SK-N-SH (cell line): Measurements from ENCODE around the gene GPRC5A. TPM values are rescaled to one million over a fixed set of nuclear protein-coding genes. Genes with fewer than 3 reads are reported as not detected.
A peak's percentile ranks its signal among the peaks of the same experiment; 100 is the strongest.

Source experiments
- CTCF ChIA-PET: fragments of 300-600, 350-600 bp; formaldehyde crosslinking; extraction: SDS; loops from one replicate; lab custom pipeline; 2021; lab: Yijun Ruan, JAX
- POLR2A ChIA-PET: fragments of 350-600 bp; sonication (Branson Sonifier 250); formaldehyde crosslinking; extraction: SDS; loops from one replicate; lab custom pipeline; 2020; ENCODE audit warnings: antibody characterized with exemption, inconsistent platforms; lab: Yijun Ruan, JAX
- DNase-seq: peaks from one replicate; pipeline ENCODE4 v3.0.0; 2012
- H2AFZ ChIP-seq: fragments of 200-600 bp; sonication (generic); 2 replicates; pipeline ENCODE4 v1.8.1; 2016; ENCODE audit warnings: antibody characterized with exemption, mild to moderate bottlenecking, low read depth
- H3F3A ChIP-seq: fragments of 200-600 bp; sonication (generic); replicated peaks from 2 replicates; pipeline ENCODE3; 2016; ENCODE audit warnings: antibody characterized with exemption, mild to moderate bottlenecking; ENCODE audit not compliant: insufficient read depth
- H3K27ac ChIP-seq, 2 experiments: fragments of 200-500 bp in 1 of 2; fragments of 200-600 bp in 1 of 2; sonication (Bioruptor generic) in 1 of 2; sonication (generic), shearing (Covaris generic) in 1 of 2; 2 replicates each; pipeline versions ENCODE4 v1.5.1 to v1.6.1; 2014 to 2016; ENCODE audit warnings: low read depth in 2 of 2, inconsistent platforms in 1 of 2, low read length in 1 of 2, mild to moderate bottlenecking in 1 of 2, mixed read lengths in 1 of 2
- H3K27me3 ChIP-seq: fragments of 200-600 bp; sonication (generic), shearing (Covaris generic); 2 replicates; pipeline ENCODE4 v1.6.1; 2016; ENCODE audit warnings: mixed run types; ENCODE audit not compliant: insufficient read depth
- H3K36me3 ChIP-seq, 2 experiments: fragments of 200-500 bp in 1 of 2; fragments of 200-600 bp in 1 of 2; sonication (Bioruptor generic) in 1 of 2; sonication (generic) in 1 of 2; replicated peaks in 1 of 2; 2 replicates each; pipeline versions ENCODE3 to v1.5.1; 2014 to 2016; ENCODE audit warnings: low read length in 1 of 2, mild to moderate bottlenecking in 1 of 2; ENCODE audit not compliant: insufficient read depth in 2 of 2, control insufficient read depth in 1 of 2
- H3K4me1 ChIP-seq, 2 experiments: fragments of 200-500 bp in 1 of 2; fragments of 200-600 bp in 1 of 2; sonication (Bioruptor generic) in 1 of 2; sonication (generic), shearing (Covaris generic) in 1 of 2; 2 replicates each; pipeline versions ENCODE4 v1.5.1 to v1.6.1; 2014 to 2016; ENCODE audit warnings: low read depth in 1 of 2, low read length in 1 of 2, mixed run types in 1 of 2; ENCODE audit not compliant: insufficient read depth in 2 of 2, control insufficient read depth in 1 of 2
- H3K4me2 ChIP-seq: fragments of 200-600 bp; sonication (generic), shearing (Covaris generic); 2 replicates; pipeline ENCODE4 v1.6.1; 2017; ENCODE audit warnings: mixed run types
- H3K4me3 ChIP-seq, 2 experiments: fragments of 200-500 bp in 1 of 2; fragments of 200-600 bp in 1 of 2; sonication (Bioruptor generic) in 1 of 2; sonication (generic), shearing (Covaris generic) in 1 of 2; 2 replicates each; pipeline versions ENCODE4 v1.5.1 to v1.8.1; 2014 to 2016; ENCODE audit warnings: low read depth in 2 of 2, inconsistent platforms in 1 of 2, low read length in 1 of 2, mild to moderate bottlenecking in 1 of 2, mixed read lengths in 1 of 2, moderate library complexity in 1 of 2
- H3K79me2 ChIP-seq: fragments of 200-600 bp; sonication (generic); 2 replicates; pipeline ENCODE4 v1.8.1; 2017; ENCODE audit warnings: mild to moderate bottlenecking; ENCODE audit not compliant: insufficient read depth
- H3K9ac ChIP-seq: fragments of 200-600 bp; sonication (generic); 2 replicates; pipeline ENCODE4 v1.6.1; 2017; ENCODE audit warnings: mixed run types
- H3K9me2 ChIP-seq: fragments of 200-600 bp; sonication (generic); 2 replicates; pipeline ENCODE4 v1.6.1; 2017; ENCODE audit warnings: mixed run types
- H3K9me3 ChIP-seq: fragments of 200-600 bp; sonication (generic); 2 replicates; pipeline ENCODE4 v1.6.1; 2017; ENCODE audit warnings: mixed run types, mild to moderate bottlenecking, moderate library complexity
- H4K20me1 ChIP-seq: fragments of 200-600 bp; sonication (generic); 2 replicates; pipeline ENCODE4 v1.6.1; 2017; ENCODE audit warnings: mild to moderate bottlenecking, mixed run types; ENCODE audit not compliant: insufficient read depth
- CHD2 ChIP-seq: fragments of 150-350 bp; IDR thresholded peaks from 2 replicates; pipeline ENCODE4 v1.6.1; 2018; ENCODE audit warnings: low read length; ENCODE audit not compliant: partially characterized antibody
- EZH2phosphoT487 ChIP-seq: fragments of 200-600 bp; sonication (generic); IDR thresholded peaks from 2 replicates; pipeline ENCODE4 v1.6.1; 2017; ENCODE audit warnings: low read depth, mixed run types, mild to moderate bottlenecking, antibody characterized with exemption, moderate library complexity, borderline replicate concordance
- FOXJ3 ChIP-seq: sonication (generic); formaldehyde crosslinking; IDR thresholded peaks from 2 replicates; pipeline ENCODE4 v1.5.1; 2020; ENCODE audit warnings: mild to moderate bottlenecking, missing genetic modification reagents
- GABPA ChIP-seq: IDR thresholded peaks from 2 replicates; pipeline ENCODE4 v1.4.0; 2012; ENCODE audit warnings: low read depth, mild to moderate bottlenecking
- GATA2 ChIP-seq: sonication (generic); formaldehyde crosslinking; IDR thresholded peaks from 2 replicates; pipeline ENCODE4 v1.5.0; 2020; ENCODE audit warnings: mild to moderate bottlenecking, missing genetic modification reagents
- MXI1 ChIP-seq: IDR thresholded peaks from 2 replicates; pipeline ENCODE4 v1.6.1; 2012; ENCODE audit warnings: mild to moderate bottlenecking, low read depth, low read length, improper control_type of control experiment
- NFIC ChIP-seq: IDR thresholded peaks from 2 replicates; pipeline ENCODE4 v1.4.0; 2012; ENCODE audit warnings: borderline replicate concordance
- NRF1 ChIP-seq: IDR thresholded peaks from 2 replicates; pipeline ENCODE4 v1.6.1; 2012; ENCODE audit warnings: low read depth, mild to moderate bottlenecking, low read length
- POLR2AphosphoS5 ChIP-seq: IDR thresholded peaks from 2 replicates; pipeline ENCODE4 v1.6.1; 2012; ENCODE audit warnings: low read depth, low read length
- RAD21 ChIP-seq: IDR thresholded peaks from 2 replicates; pipeline ENCODE4 v1.6.1; 2012; ENCODE audit warnings: mild to moderate bottlenecking, low read length
- RCOR1 ChIP-seq: fragments of 150-350 bp; IDR thresholded peaks from 2 replicates; pipeline ENCODE4 v1.6.1; 2017; ENCODE audit warnings: antibody characterized with exemption, low read length
- RFX5 ChIP-seq: IDR thresholded peaks from 2 replicates; pipeline ENCODE4 v1.6.1; 2012; ENCODE audit warnings: mild to moderate bottlenecking, improper control_type of control experiment, low read length
- RXRA ChIP-seq: IDR thresholded peaks from 2 replicates; pipeline ENCODE4 v1.4.0; 2012; ENCODE audit warnings: low read depth, mild to moderate bottlenecking, borderline replicate concordance
- SIN3A ChIP-seq: IDR thresholded peaks from 2 replicates; pipeline ENCODE4 v1.6.1; 2012; ENCODE audit warnings: low read depth, mild to moderate bottlenecking, low read length, moderate library complexity, borderline replicate concordance
- SMC3 ChIP-seq: IDR thresholded peaks from 2 replicates; pipeline ENCODE4 v1.6.1; 2012; ENCODE audit warnings: low read depth, low read length, improper control_type of control experiment
- TCF12 ChIP-seq: IDR thresholded peaks from 2 replicates; pipeline ENCODE4 v1.4.0; 2012
- TEAD4 ChIP-seq: IDR thresholded peaks from 2 replicates; pipeline ENCODE4 v1.4.0; 2012; ENCODE audit warnings: mild to moderate bottlenecking, borderline replicate concordance; ENCODE audit not compliant: insufficient read depth
- WGBS: methylation state at CpG from one replicate; pipeline ENCODE4 v1.1.6; 2017; ENCODE audit warnings: low lambda C conversion rate; 5-methylcytosine and 5-hydroxymethylcytosine counted together
- polyA plus RNA-seq, 3 experiments: library from polyadenylated mRNA; depleted of rRNA; stranded (reverse); fragments of >200 nt; gene quantifications; 2 replicates each; pipeline ENCODE4 v1.2.3, GENCODE V29; 2012
- TF ChIP-seq, protein P1 (sequence below): fragments of 150-350 bp; IDR thresholded peaks from 2 replicates; pipeline ENCODE4 v1.6.1; 2017; ENCODE audit warnings: antibody characterized with exemption, low read length, low read depth, borderline replicate concordance
- TF ChIP-seq, protein P2 (sequence below): IDR thresholded peaks from 2 replicates; pipeline ENCODE4 v1.4.0; 2012; ENCODE audit warnings: low read depth, borderline replicate concordance
- TF ChIP-seq, protein P3 (sequence below): IDR thresholded peaks from 2 replicates; pipeline ENCODE4 v1.6.1; 2012; ENCODE audit warnings: mild to moderate bottlenecking, low read depth, low read length, moderate library complexity
- TF ChIP-seq, protein P4 (sequence below): IDR thresholded peaks from 2 replicates; pipeline ENCODE4; 2012
- TF ChIP-seq, protein P5 (sequence below): IDR thresholded peaks from 2 replicates; pipeline ENCODE4 v1.4.0; 2012; ENCODE audit warnings: low read depth
- TF ChIP-seq, protein P6 (sequence below): fragments of 150-350 bp; IDR thresholded peaks from 2 replicates; pipeline ENCODE4 v1.6.1; 2016; ENCODE audit warnings: mild to moderate bottlenecking, low read depth, low read length

GPRC5A gene
- polyA plus RNA-seq, 1 of the 3 experiments (the other 2 are of a cell fraction) = 12.7 TPM

DNA sequence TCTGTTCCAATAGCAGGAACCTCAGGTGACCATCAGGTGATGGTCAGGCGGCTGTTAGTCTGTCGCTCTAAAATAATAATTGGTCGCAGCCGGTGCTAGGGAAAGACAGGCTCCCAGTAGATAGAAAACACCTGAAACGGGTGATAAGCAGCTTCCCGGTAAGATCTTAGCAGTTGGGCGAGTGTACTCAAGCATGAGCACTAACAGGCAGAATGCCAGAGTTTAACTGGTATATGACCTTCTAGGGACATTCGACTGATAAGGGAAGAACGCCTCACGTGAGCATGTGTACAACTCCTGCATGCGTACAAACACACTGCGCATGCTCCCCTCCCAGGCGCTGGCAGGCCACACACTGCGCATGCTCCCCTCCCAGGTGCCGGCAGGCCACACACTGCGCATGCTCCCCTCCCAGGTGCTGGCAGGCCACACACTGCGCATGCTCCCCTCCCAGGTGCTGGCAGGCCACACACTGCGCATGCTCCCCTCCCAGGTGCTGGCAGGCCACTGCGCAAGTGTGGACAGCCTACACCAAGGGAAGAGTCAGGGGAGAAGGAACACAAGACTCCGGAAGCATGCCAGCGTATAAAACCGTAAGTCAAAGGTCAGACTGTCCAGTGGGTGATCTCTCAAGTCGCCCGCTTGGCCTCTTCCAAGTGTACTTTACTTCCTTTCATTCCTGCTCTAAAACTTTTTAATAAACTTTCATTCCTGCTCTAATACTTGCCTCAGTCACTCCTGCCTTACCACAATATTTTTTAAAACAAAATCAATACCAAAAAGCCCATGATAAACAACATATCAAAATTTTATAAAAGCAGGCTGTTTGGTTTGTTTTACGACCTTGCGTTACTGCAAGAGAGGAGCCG, 36.1 kb downstream of the GPRC5A start:
- peak overlapping the region in 1 of 2 experiments; percentile 33; a peak in 1 of 4 replicates for H3K27ac ChIP-seq
- peak overlapping the region; percentile 70; the same call in 1 of the 2 replicates for H2AFZ ChIP-seq
- no peaks in the 10 kb centered on the region for H3K9me2 ChIP-seq
- peak overlapping the region; percentile 69; the same call in 1 of the 2 replicates for H3K9ac ChIP-seq
- no peaks in the 10 kb centered on the region for H3K27me3 ChIP-seq
- ChIA-PET POLR2A (interaction anchor here (0.6 kb wide), 1 partner anchor 139 kb away, joined by 3 read pairs; no protein-coding TSS in a partner anchor), CTCF (interaction anchor here (1.1 to 2.9 kb wide), 3 partner anchors 12 to 140 kb away, joined by 3 to 15 read pairs (median 4); no protein-coding TSS in a partner anchor)
- WGBS = 32% methylated on average over 18 of the region's 27 CpGs
- no peaks in the 10 kb centered on the region for H3K79me2 ChIP-seq
- no peaks in the 10 kb centered on the region for H3K9me3 ChIP-seq
- peaks cover 0 to 4% of the 10 kb centered on the region in 2 experiments; a peak in 1 of 4 replicates for H3K4me1 ChIP-seq
- no peaks in the 10 kb centered on the region for H4K20me1 ChIP-seq
- no peaks in the 10 kb centered on the region for H3F3A ChIP-seq
- DNase-seq = peak; percentile 66
- H3K4me2 ChIP-seq = peak overlapping the region; percentile 62
- H3K4me3 ChIP-seq = peak overlapping the region; percentile 44 to 56
- H3K36me3 ChIP-seq = peaks cover 0 to 6% of the 10 kb centered on the region in 2 experiments
- TF ChIP-seq, protein P1, sequence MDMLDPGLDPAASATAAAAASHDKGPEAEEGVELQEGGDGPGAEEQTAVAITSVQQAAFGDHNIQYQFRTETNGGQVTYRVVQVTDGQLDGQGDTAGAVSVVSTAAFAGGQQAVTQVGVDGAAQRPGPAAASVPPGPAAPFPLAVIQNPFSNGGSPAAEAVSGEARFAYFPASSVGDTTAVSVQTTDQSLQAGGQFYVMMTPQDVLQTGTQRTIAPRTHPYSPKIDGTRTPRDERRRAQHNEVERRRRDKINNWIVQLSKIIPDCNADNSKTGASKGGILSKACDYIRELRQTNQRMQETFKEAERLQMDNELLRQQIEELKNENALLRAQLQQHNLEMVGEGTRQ = no peak
- TF ChIP-seq TCF12 (no peak), NRF1 (peak; percentile 95), EZH2phosphoT487 (no peak), POLR2AphosphoS5 (peak; percentile 47; the same call in 1 of the 2 replicates), GATA2 (CRISPR knock-in tag) (no peak), GABPA (no peak), MXI1 (peak; percentile 64), RXRA (no peak), FOXJ3 (CRISPR knock-in tag) (no peak), SIN3A (no peak), CHD2 (no peak), RFX5 (no peak), SMC3 (no peak), NFIC (no peak), RCOR1 (no peak), TEAD4 (no peak), RAD21 (no peak)
- TF ChIP-seq, protein P2, sequence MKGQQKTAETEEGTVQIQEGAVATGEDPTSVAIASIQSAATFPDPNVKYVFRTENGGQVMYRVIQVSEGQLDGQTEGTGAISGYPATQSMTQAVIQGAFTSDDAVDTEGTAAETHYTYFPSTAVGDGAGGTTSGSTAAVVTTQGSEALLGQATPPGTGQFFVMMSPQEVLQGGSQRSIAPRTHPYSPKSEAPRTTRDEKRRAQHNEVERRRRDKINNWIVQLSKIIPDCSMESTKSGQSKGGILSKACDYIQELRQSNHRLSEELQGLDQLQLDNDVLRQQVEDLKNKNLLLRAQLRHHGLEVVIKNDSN = peak; percentile 71; the same call in 1 of the 2 replicates
- TF ChIP-seq, protein P3, sequence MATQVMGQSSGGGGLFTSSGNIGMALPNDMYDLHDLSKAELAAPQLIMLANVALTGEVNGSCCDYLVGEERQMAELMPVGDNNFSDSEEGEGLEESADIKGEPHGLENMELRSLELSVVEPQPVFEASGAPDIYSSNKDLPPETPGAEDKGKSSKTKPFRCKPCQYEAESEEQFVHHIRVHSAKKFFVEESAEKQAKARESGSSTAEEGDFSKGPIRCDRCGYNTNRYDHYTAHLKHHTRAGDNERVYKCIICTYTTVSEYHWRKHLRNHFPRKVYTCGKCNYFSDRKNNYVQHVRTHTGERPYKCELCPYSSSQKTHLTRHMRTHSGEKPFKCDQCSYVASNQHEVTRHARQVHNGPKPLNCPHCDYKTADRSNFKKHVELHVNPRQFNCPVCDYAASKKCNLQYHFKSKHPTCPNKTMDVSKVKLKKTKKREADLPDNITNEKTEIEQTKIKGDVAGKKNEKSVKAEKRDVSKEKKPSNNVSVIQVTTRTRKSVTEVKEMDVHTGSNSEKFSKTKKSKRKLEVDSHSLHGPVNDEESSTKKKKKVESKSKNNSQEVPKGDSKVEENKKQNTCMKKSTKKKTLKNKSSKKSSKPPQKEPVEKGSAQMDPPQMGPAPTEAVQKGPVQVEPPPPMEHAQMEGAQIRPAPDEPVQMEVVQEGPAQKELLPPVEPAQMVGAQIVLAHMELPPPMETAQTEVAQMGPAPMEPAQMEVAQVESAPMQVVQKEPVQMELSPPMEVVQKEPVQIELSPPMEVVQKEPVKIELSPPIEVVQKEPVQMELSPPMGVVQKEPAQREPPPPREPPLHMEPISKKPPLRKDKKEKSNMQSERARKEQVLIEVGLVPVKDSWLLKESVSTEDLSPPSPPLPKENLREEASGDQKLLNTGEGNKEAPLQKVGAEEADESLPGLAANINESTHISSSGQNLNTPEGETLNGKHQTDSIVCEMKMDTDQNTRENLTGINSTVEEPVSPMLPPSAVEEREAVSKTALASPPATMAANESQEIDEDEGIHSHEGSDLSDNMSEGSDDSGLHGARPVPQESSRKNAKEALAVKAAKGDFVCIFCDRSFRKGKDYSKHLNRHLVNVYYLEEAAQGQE = no peak
- TF ChIP-seq, protein P4, sequence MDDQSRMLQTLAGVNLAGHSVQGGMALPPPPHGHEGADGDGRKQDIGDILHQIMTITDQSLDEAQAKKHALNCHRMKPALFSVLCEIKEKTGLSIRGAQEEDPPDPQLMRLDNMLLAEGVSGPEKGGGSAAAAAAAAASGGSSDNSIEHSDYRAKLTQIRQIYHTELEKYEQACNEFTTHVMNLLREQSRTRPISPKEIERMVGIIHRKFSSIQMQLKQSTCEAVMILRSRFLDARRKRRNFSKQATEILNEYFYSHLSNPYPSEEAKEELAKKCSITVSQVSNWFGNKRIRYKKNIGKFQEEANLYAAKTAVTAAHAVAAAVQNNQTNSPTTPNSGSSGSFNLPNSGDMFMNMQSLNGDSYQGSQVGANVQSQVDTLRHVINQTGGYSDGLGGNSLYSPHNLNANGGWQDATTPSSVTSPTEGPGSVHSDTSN = no peak
- TF ChIP-seq, protein P5, sequence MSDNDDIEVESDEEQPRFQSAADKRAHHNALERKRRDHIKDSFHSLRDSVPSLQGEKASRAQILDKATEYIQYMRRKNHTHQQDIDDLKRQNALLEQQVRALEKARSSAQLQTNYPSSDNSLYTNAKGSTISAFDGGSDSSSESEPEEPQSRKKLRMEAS = peak; percentile 41; the same call in 1 of the 2 replicates
- TF ChIP-seq, protein P6, sequence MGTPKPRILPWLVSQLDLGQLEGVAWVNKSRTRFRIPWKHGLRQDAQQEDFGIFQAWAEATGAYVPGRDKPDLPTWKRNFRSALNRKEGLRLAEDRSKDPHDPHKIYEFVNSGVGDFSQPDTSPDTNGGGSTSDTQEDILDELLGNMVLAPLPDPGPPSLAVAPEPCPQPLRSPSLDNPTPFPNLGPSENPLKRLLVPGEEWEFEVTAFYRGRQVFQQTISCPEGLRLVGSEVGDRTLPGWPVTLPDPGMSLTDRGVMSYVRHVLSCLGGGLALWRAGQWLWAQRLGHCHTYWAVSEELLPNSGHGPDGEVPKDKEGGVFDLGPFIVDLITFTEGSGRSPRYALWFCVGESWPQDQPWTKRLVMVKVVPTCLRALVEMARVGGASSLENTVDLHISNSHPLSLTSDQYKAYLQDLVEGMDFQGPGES = no peak
